Stimulated activated CD4-positive, alpha-beta T cell treated with anti-CD3 and anti-CD28 coated beads, Interleukin-4, amount 100 ng/mL, for 48 hours (primary cell): Measurements from ENCODE around the gene SLC16A2.
"Not testable (repeated sequence)": the region's sequence is repeated elsewhere in the genome, so short reads cannot be mapped to it uniquely, and the experiment has no call there.

Experiments
- DNase-seq, 2 donors: peaks; one replicate each; pipeline ENCODE4 v3.0.0-alpha.2; 2020; ENCODE audit warnings: low read depth in 2 of 2

The SLC16A2 gene

GRCh38 chrX:74446876-74447275 is 25.6 kb downstream of the SLC16A2 start:
- DNase-seq, result no peak

GRCh38 chrX:74448669-74449068 is 27.4 kb downstream of the SLC16A2 start:
- no peak for DNase-seq

- DNase-seq, result no peak
Measured at GRCh38 chrX:74449322-74449936, 28.1 kb downstream of the SLC16A2 start.

GRCh38 chrX:74449937-74450330 is 28.6 kb downstream of the SLC16A2 start:
- DNase-seq, result no peak

GRCh38 chrX:74450803-74451449 is 29.6 kb downstream of the SLC16A2 start:
- DNase-seq, result no peak

- no peak for DNase-seq
Measured at GRCh38 chrX:74451450-74452198, 30.3 kb downstream of the SLC16A2 start.

- DNase-seq, result no peak
Measured at GRCh38 chrX:74452199-74452481, 30.8 kb downstream of the SLC16A2 start.

- no peak for DNase-seq
Measured at GRCh38 chrX:74453178-74453577, 31.9 kb downstream of the SLC16A2 start.

- DNase-seq, result not testable (repeated sequence)
Measured at GRCh38 chrX:74454233-74454632, 32.9 kb downstream of the SLC16A2 start.

GRCh38 chrX:74458736-74459135 is 37.4 kb downstream of the SLC16A2 start:
- no peak for DNase-seq

- DNase-seq, result no peak
Measured at GRCh38 chrX:74461384-74461783, 40.1 kb downstream of the SLC16A2 start.

- no peak for DNase-seq
Measured at GRCh38 chrX:74464722-74465121, 43.4 kb downstream of the SLC16A2 start.

GRCh38 chrX:74465424-74465823 is 44.1 kb downstream of the SLC16A2 start:
- DNase-seq, result no peak

- no peak for DNase-seq
Measured at GRCh38 chrX:74467656-74468055, 46.4 kb downstream of the SLC16A2 start.

- DNase-seq, result not testable (repeated sequence)
Measured at GRCh38 chrX:74473116-74473515, 51.8 kb downstream of the SLC16A2 start.

GRCh38 chrX:74490247-74490646 is 69.0 kb downstream of the SLC16A2 start:
- DNase-seq, result no peak

GRCh38 chrX:74492720-74493201 is 71.5 kb downstream of the SLC16A2 start:
- peak; percentile 6 to 14 for DNase-seq

GRCh38 chrX:74493806-74494205 is 72.5 kb downstream of the SLC16A2 start:
- DNase-seq, result no peak

GRCh38 chrX:74498924-74499323 is 77.6 kb downstream of the SLC16A2 start:
- no peak for DNase-seq

- DNase-seq, result no peak
Measured at GRCh38 chrX:74500067-74500466, 78.8 kb downstream of the SLC16A2 start.

GRCh38 chrX:74500555-74500954 is 79.3 kb downstream of the SLC16A2 start:
- no peak for DNase-seq

- no peak for DNase-seq
Measured at GRCh38 chrX:74505437-74505836, 84.1 kb downstream of the SLC16A2 start.
